MCF 10A (cell line): ENCODE results near the gene ESPN. TPM values are rescaled to one million over a fixed set of nuclear protein-coding genes. Genes with fewer than 3 reads are reported as not detected.

ENCODE experiments used
- BruUV-seq: library from RNA; stranded (reverse); fragments of 400-500 nt; replicated peaks from 2 replicates; lab custom pipeline; 2021; lab: Mats Ljungman, UMichigan
- CTCF ChIA-PET: fragments of 300-600 bp; sonication (Branson Sonifier 250); formaldehyde crosslinking; extraction: SDS; loops from one replicate; lab custom pipeline; 2021; ENCODE audit warnings: antibody characterized with exemption, inconsistent platforms; lab: Yijun Ruan, JAX
- POLR2A ChIA-PET: fragments of 300-600, 350-650 bp; sonication (Branson Sonifier 250); formaldehyde crosslinking; extraction: SDS; loops from one replicate; lab custom pipeline; 2020; ENCODE audit warnings: antibody characterized with exemption, inconsistent platforms; lab: Yijun Ruan, JAX
- DNase-seq: peaks from one replicate; pipeline ENCODE4 v3.0.0-alpha.2; 2018; ENCODE audit not compliant: unreplicated experiment
- H3K27ac Mint-ChIP-seq: one replicate; pipeline ENCODE4 v1.8.0; 2022; ENCODE audit warnings: mild to moderate bottlenecking, low read depth, mixed read lengths; ENCODE audit not compliant: unreplicated experiment
- H3K27me3 Mint-ChIP-seq: one replicate; pipeline ENCODE4 v1.8.0; 2022; ENCODE audit warnings: mixed read lengths; ENCODE audit not compliant: insufficient read depth, unreplicated experiment
- H3K36me3 Mint-ChIP-seq: one replicate; pipeline ENCODE4 v1.8.0; 2022; ENCODE audit warnings: mild to moderate bottlenecking, moderate library complexity, mixed read lengths; ENCODE audit not compliant: insufficient read depth, unreplicated experiment
- H3K4me1 Mint-ChIP-seq: one replicate; pipeline ENCODE4 v1.8.0; 2022; ENCODE audit warnings: mixed read lengths; ENCODE audit not compliant: insufficient read depth, unreplicated experiment
- H3K4me3 Mint-ChIP-seq: one replicate; pipeline ENCODE4 v1.8.0; 2022; ENCODE audit warnings: mild to moderate bottlenecking, moderate library complexity, mixed read lengths; ENCODE audit not compliant: unreplicated experiment
- H3K9me3 Mint-ChIP-seq: one replicate; pipeline ENCODE4 v1.8.0; 2022; ENCODE audit warnings: mixed read lengths; ENCODE audit not compliant: unreplicated experiment
- CTCF ChIP-seq: fragments of 200-600 bp; IDR thresholded peaks from one replicate; pipeline ENCODE4 v1.8.0; 2022; ENCODE audit warnings: antibody characterized with exemption, mild to moderate bottlenecking; ENCODE audit not compliant: unreplicated experiment
- intact Hi-C: fragments of 100-400 bp; cut with micrococcal nuclease; formaldehyde crosslinking; loops from 2 replicates; pipeline ENCODE4 v1.14.1; 2022
- total RNA-seq: library from RNA; stranded (reverse); gene quantifications from 2 replicates; pipeline ENCODE4 v1.2.3, GENCODE V29; 2022

Gene ESPN
- total RNA-seq, 1 experiment from 2014 or later: 0.68 TPM

DNA sequence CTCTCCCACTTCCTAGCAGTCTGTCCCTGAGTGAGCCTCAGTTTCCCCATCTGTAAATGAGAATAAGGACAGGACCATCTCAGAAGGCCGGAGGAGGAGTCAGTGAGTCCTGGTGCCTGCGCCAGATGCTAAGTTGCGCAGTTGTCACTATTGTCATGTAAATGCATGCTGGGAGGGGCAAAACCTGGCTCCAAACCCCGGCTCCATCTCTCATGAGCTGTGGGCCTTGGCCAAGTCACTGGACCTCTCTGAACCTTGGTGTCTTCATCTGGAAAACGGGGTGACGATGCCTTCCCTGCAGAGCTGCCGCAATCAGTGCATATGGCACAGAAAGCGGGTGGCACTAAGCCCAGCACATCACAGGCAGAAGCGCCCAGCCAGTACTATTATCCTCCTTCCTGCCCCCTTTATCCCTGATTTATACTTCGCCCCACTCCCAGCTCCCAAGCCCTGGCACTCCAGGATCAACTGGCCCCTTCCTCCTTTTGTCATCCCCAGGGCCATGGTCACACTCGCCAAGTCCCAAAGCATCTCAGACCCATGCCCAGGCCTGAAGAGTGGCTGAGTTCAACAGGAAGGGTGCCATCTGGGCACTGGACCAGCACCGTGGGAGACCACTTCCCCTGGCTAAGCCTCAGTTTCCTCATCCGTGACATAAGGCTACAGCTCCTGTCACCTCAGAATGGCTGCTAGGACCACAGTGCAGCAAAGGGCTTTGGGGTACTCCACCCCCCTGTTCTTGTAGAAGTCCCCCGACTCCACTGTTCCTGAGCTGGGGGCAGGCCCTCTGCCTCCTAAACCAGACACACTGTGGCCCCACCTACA, 71.2 kb downstream of the ESPN start:
- Mint-ChIP-seq H3K27ac (no peak overlapping the region), H3K9me3 (no peaks in the 10 kb centered on the region), H3K4me3 (peak overlapping the region; percentile 67), H3K36me3 (peaks cover 7% of the 10 kb centered on the region), H3K4me1 (peaks cover 27% of the 10 kb centered on the region), H3K27me3 (no peaks in the 10 kb centered on the region)
- ChIA-PET POLR2A (interaction anchor here (0.5 to 1.9 kb wide), 3 partner anchors 24 to 87 kb away, joined by 3 to 6 read pairs (median 4); no protein-coding TSS in a partner anchor), CTCF (interaction anchor here (0.6 to 1.7 kb wide), 4 partner anchors 9 to 73 kb away, joined by 3 to 6 read pairs (median 4); no protein-coding TSS in a partner anchor)
- no peak for DNase-seq
- no peak for TF ChIP-seq CTCF
- intact Hi-C loops: no loop called here
- BruUV-seq: no TSS peak

DNA sequence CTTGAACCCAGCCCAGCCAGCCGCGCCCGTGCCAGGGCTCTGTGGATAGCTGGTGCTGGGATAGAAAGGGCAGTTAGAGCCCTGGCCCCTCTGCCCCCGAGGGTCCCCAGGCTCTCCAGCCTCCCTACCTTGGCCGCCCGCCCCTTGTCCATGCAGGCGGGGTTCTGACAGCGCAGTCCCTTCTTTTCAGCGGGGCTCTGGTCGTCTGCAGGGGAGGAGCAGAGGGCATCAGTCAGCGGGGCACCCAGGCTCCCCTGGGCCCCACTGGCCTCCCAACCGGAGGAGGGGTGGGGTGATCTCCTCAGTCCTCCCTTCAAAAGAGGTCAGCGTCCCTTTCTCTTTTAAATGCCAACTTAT, 71.8 kb downstream of the ESPN start:
- no peak for DNase-seq
- ChIA-PET CTCF (interaction anchor here (0.6 to 1.7 kb wide), 4 partner anchors 9 to 73 kb away, joined by 3 to 6 read pairs (median 4); no protein-coding TSS in a partner anchor), POLR2A (interaction anchor here (1.9 kb wide), 1 partner anchor 23 kb away, joined by 6 read pairs; no protein-coding TSS in a partner anchor)
- Mint-ChIP-seq H3K36me3 (peaks cover 7% of the 10 kb centered on the region), H3K4me1 (peaks cover 29% of the 10 kb centered on the region), H3K27ac (no peak overlapping the region), H3K9me3 (no peaks in the 10 kb centered on the region), H3K27me3 (no peaks in the 10 kb centered on the region), H3K4me3 (peak overlapping the region; percentile 67)
- no TSS peak for BruUV-seq
- intact Hi-C loops: no loop called here
- TF ChIP-seq CTCF: no peak

DNA sequence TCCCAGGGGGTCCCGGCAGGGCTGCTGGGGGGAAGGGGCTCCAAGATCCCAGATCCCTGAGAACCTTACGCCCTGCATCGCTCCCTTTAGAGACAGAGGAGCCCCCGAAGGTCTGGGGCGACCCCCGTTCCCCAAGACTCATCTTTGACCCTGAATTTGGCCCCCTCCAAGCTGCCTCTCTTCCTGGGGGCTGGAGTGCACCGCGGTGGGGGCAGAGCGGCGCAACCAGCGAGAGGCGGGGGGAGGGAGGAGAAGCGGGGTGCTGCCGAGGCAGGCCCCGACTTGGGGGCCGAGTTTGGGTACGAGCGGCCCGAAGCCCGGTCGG, 72.3 kb downstream of the ESPN start:
- H3K27me3 Mint-ChIP-seq: no peaks in the 10 kb centered on the region
- H3K27ac Mint-ChIP-seq: no peak overlapping the region
- DNase-seq: no peak
- BruUV-seq: no TSS peak
- no peak for TF ChIP-seq CTCF
- no peaks in the 10 kb centered on the region for H3K9me3 Mint-ChIP-seq
- H3K4me1 Mint-ChIP-seq: peaks cover 26% of the 10 kb centered on the region
- intact Hi-C loops: no loop called here
- peak overlapping the region; percentile 67 for H3K4me3 Mint-ChIP-seq
- ChIA-PET CTCF (no interaction called here), POLR2A (interaction anchor here (1.9 kb wide), 1 partner anchor 23 kb away, joined by 6 read pairs; no protein-coding TSS in a partner anchor)
- H3K36me3 Mint-ChIP-seq: peaks cover 7% of the 10 kb centered on the region

- H3K27me3 Mint-ChIP-seq: no peaks in the 10 kb centered on the region
- H3K4me1 Mint-ChIP-seq: peaks cover 24% of the 10 kb centered on the region
- H3K4me3 Mint-ChIP-seq: peak overlapping the region; percentile 71
- ChIA-PET POLR2A (interaction anchor here (0.7 kb wide), 1 partner anchor 11 kb away, joined by 3 read pairs; no protein-coding TSS in a partner anchor), CTCF (interaction anchor here (0.9 to 2.3 kb wide), 3 partner anchors 7 to 57 kb away, joined by 3 to 12 read pairs (median 6); partner anchors contain the start of genes NOL9 and TAS1R1)
- intact Hi-C loops: no loop called here
- no peaks in the 10 kb centered on the region for H3K9me3 Mint-ChIP-seq
- peaks cover 7% of the 10 kb centered on the region for H3K36me3 Mint-ChIP-seq
- H3K27ac Mint-ChIP-seq: no peak overlapping the region
- BruUV-seq: no TSS peak
- TF ChIP-seq CTCF: no peak
- no peak for DNase-seq
These were observed 72.8 kb downstream of the ESPN start for GRCh38 chr1:6497215-6497866.
